Esophagus muscularis mucosa (tissue), 4 donors: ENCODE data around the gene ADPRHL1. TPM values are rescaled to one million over a fixed set of nuclear protein-coding genes. Genes with fewer than 3 reads are reported as not detected.
"Not testable (repeated sequence)": the region's sequence is repeated elsewhere in the genome, so short reads cannot be mapped to it uniquely, and the experiment has no call there.

Source experiments
- DNase-seq: peaks from one replicate; pipeline ENCODE4 v3.0.0-alpha.2; 2017; ENCODE audit errors: extremely low spot score
- H3K27ac ChIP-seq, 4 donors: fragments of 200-600 bp; sonication (generic); replicated peaks in 1 of 4; 1 replicate in 3 of 4; 2 replicates in 1 of 4; pipeline ENCODE4 v1.5.1; 2016 to 2019; ENCODE audit warnings: mild to moderate bottlenecking in 1 of 4
- H3K27me3 ChIP-seq, 4 donors: fragments of 200-600 bp; sonication (generic); one replicate each; pipeline versions ENCODE4 v1.5.1 to v1.6.0; 2016 to 2019
- H3K36me3 ChIP-seq, 4 donors: fragments of 200-600 bp; sonication (generic); one replicate each; pipeline ENCODE4 v1.5.1; 2016 to 2019
- H3K4me1 ChIP-seq, 4 donors: fragments of 200-600 bp; sonication (generic); one replicate each; pipeline ENCODE4 v1.5.1; 2016 to 2019
- H3K4me3 ChIP-seq, 4 donors: fragments of 200-600 bp; sonication (generic); 1 replicate in 2 of 4; 2 replicates in 2 of 4; pipeline ENCODE4 v1.5.1; 2016 to 2019; ENCODE audit warnings: mild to moderate bottlenecking in 4 of 4, moderate library complexity in 1 of 4
- H3K9me3 ChIP-seq, 4 donors: fragments of 200-600 bp; sonication (generic); 1 replicate in 3 of 4; 2 replicates in 1 of 4; pipeline ENCODE4 v1.5.1; 2016 to 2019
- CTCF ChIP-seq, 3 experiments: fragments of 200-600 bp in 2 of 3; fragments of 450-650 bp in 1 of 3; sonication (generic) in 2 of 3; IDR thresholded peaks; one replicate each; pipeline ENCODE4 v1.5.1; 2017 to 2019; ENCODE audit warnings: antibody characterized with exemption in 3 of 3, mild to moderate bottlenecking in 2 of 3, moderate library complexity in 1 of 3
- EP300 ChIP-seq: sonication (generic); formaldehyde crosslinking; IDR thresholded peaks from one replicate; pipeline ENCODE4 v1.6.1; 2017; ENCODE audit warnings: antibody characterized with exemption
- POLR2A ChIP-seq: fragments of 450-650 bp; IDR thresholded peaks from one replicate; pipeline ENCODE4 v1.6.1; 2017; ENCODE audit warnings: antibody characterized with exemption, moderate library complexity, mild to moderate bottlenecking, low read depth
- POLR2AphosphoS5 ChIP-seq, 2 donors: sonication (generic); formaldehyde crosslinking; IDR thresholded peaks; one replicate each; pipeline ENCODE4 v1.6.1; 2017; ENCODE audit warnings: antibody characterized with exemption in 2 of 2
- WGBS: methylation state at CpG from one replicate; pipeline ENCODE4 v1.1.5; 2018; 5-methylcytosine and 5-hydroxymethylcytosine counted together
- intact Hi-C: fragments of 100-400 bp; cut with DNase I; formaldehyde crosslinking; loops from one replicate; pipeline ENCODE4 v1.15.1; 2023
- total RNA-seq, 4 donors: library from RNA; depleted of rRNA; stranded (reverse); fragments of >200 nt; gene quantifications; one replicate each; pipeline versions ENCODE4 v1.1.0 to v1.2.1, GENCODE V29; 2016

The ADPRHL1 gene
- total RNA-seq, 4 donors from 2014 or later, result 6.9 to 26.2 (median 11.0) TPM

GRCh38 chr13:113378825-113379224 lies 74.5 kb downstream of the ADPRHL1 start:
- TF ChIP-seq POLR2AphosphoS5 (IDR thresholded peaks at IDR 0.05), result no peak
- TF ChIP-seq EP300, result no peak
- no peak for TF ChIP-seq POLR2A
- TF ChIP-seq CTCF (IDR thresholded peaks at IDR 0.05), result no peak
- WGBS, result 97% methylated on average over 10 of the region's 10 CpGs
- Histone ChIP-seq H3K36me3 (no peaks in the 10 kb centered on the region), H3K9me3 (peaks cover 0 to 16% (median 12%) of the 10 kb centered on the region in 4 donors), H3K27me3 (peaks cover 0 to 35% (median 0%) of the 10 kb centered on the region in 4 donors), H3K4me1 (peaks cover 0 to 4% (median 0%) of the 10 kb centered on the region in 4 donors), H3K27ac (no peak overlapping the region), H3K4me3 (no peak overlapping the region)
- no peak for DNase-seq
- intact Hi-C loops, result no loop called here

- no peak overlapping the region for H3K4me3 ChIP-seq
- H3K36me3 ChIP-seq, result no peaks in the 10 kb centered on the region
- H3K27me3 ChIP-seq, result peaks cover 0 to 36% (median 0%) of the 10 kb centered on the region in 4 donors
- H3K4me1 ChIP-seq, result no peaks in the 10 kb centered on the region
- 84% methylated on average over 8 of the region's 8 CpGs for WGBS
- no peak for DNase-seq
- intact Hi-C loops, result no loop called here
- no peak overlapping the region for H3K27ac ChIP-seq
- TF ChIP-seq CTCF (IDR thresholded peaks at IDR 0.05), result no peak
- TF ChIP-seq POLR2A, result no peak
- TF ChIP-seq EP300, result no peak
- no peak for TF ChIP-seq POLR2AphosphoS5 (IDR thresholded peaks at IDR 0.05)
- H3K9me3 ChIP-seq, result no peaks in the 10 kb centered on the region
Measured at GRCh38 chr13:113374511-113375175, 78.6 kb downstream of the ADPRHL1 start.

- peak; percentile 82 for DNase-seq
- Histone ChIP-seq H3K36me3 (no peaks in the 10 kb centered on the region), H3K9me3 (no peaks in the 10 kb centered on the region), H3K4me1 (no peaks in the 10 kb centered on the region), H3K27ac (no peak overlapping the region), H3K27me3 (peaks cover 0 to 32% (median 0%) of the 10 kb centered on the region in 4 donors), H3K4me3 (no peak overlapping the region)
- intact Hi-C loops, result no loop called here
- TF ChIP-seq CTCF (IDR thresholded peaks at IDR 0.05) (no peak), EP300 (no peak), POLR2A (no peak), POLR2AphosphoS5 (IDR thresholded peaks at IDR 0.05) (no peak)
- 71% methylated on average over 18 of the region's 20 CpGs for WGBS
Measured at GRCh38 chr13:113373811-113374485, 79.3 kb downstream of the ADPRHL1 start.

GRCh38 chr13:113371701-113372100 lies 81.6 kb downstream of the ADPRHL1 start:
- 93% methylated on average over 3 of the region's 3 CpGs for WGBS
- H3K4me1 ChIP-seq, H3K27ac ChIP-seq, DNase-seq, H3K36me3 ChIP-seq, intact Hi-C loops, H3K9me3 ChIP-seq, H3K4me3 ChIP-seq: not testable (repeated sequence)
- peaks cover 0 to 18% (median 0%) of the 10 kb centered on the region in 4 donors for H3K27me3 ChIP-seq

- Histone ChIP-seq H3K27ac (no peak overlapping the region), H3K4me3 (no peak overlapping the region), H3K27me3 (peaks cover 0 to 14% (median 0%) of the 10 kb centered on the region in 4 donors), H3K36me3 (no peaks in the 10 kb centered on the region), H3K9me3 (no peaks in the 10 kb centered on the region), H3K4me1 (no peaks in the 10 kb centered on the region)
- DNase-seq, result no peak
- intact Hi-C loops, result no loop called here
- 84% methylated on average over 11 of the region's 13 CpGs for WGBS
- TF ChIP-seq CTCF (IDR thresholded peaks at IDR 0.05) (no peak), POLR2A (no peak), EP300 (no peak), POLR2AphosphoS5 (IDR thresholded peaks at IDR 0.05) (no peak)
Measured at GRCh38 chr13:113371061-113371460, 82.2 kb downstream of the ADPRHL1 start.
